ENCODE data around the gene UVRAG.

UVRAG gene

GRCh38 chr11:76119032-76119431 is 304.0 kb downstream of the UVRAG start:
- no peaks in the 10 kb centered on the region for H3K9me3 ChIP-seq (replicated peaks in 1 of 2; ENCODE audit: control insufficient read depth in 2 of 2, insufficient read depth in 1 of 2, low read depth in 1 of 2, low read length in 2 of 2)
- no peaks in the 10 kb centered on the region for H3K27me3 ChIP-seq (ENCODE audit: control insufficient read depth in 3 of 3, insufficient read depth in 3 of 3, low read depth in 1 of 3, low read length in 3 of 3)
- no peak overlapping the region for H3K18ac ChIP-seq (ENCODE audit: low read length)
- no CpG with 5 or more reads among the region's 2 CpGs for WGBS, 2 donors (ENCODE audit: extremely low coverage in 2 of 2, insufficient read length in 2 of 2, insufficient replicate concordance in 1 of 2)
- H3K4me2 ChIP-seq (ENCODE audit: insufficient read depth, low read length, poor library complexity, severe bottlenecking), result no peak overlapping the region
- no peak overlapping the region for H4K8ac ChIP-seq (ENCODE audit: low read depth, low read length)
- no peaks in the 10 kb centered on the region for H3K79me1 ChIP-seq (ENCODE audit: low read depth, low read length)
- H2AFZ ChIP-seq (ENCODE audit: low read length), result no peak overlapping the region
- no peak for DNase-seq (ENCODE audit: low spot score)
- no peak overlapping the region for H3K27ac ChIP-seq (replicated peaks; ENCODE audit: low read length)
- no peak overlapping the region for H3K4me3 ChIP-seq (ENCODE audit: low read length in 2 of 2)
- peaks cover 0 to 12% of the 10 kb centered on the region in 2 donors for H3K36me3 ChIP-seq (replicated peaks in 1 of 2; ENCODE audit: control insufficient read depth in 2 of 2, insufficient read depth in 2 of 2, low read length in 2 of 2)
- H3K4me1 ChIP-seq (ENCODE audit: control insufficient read depth in 2 of 2, insufficient read depth in 1 of 2, low read depth in 1 of 2, low read length in 2 of 2), result peaks cover 13 to 22% of the 10 kb centered on the region in 2 donors
- H2BK12ac ChIP-seq (ENCODE audit: low read length), result no peak overlapping the region
- no peak overlapping the region for H2BK120ac ChIP-seq (ENCODE audit: low read depth, low read length)
- no peak overlapping the region for H2BK5ac ChIP-seq (ENCODE audit: low read length)
- no peak overlapping the region for H3K4ac ChIP-seq (ENCODE audit: low read length)
- no peak overlapping the region for H3K23ac ChIP-seq (ENCODE audit: low read depth, low read length, poor library complexity)
- no peak overlapping the region for H3K14ac ChIP-seq (ENCODE audit: low read length)
- no peak overlapping the region for H2AK5ac ChIP-seq (ENCODE audit: low read depth, low read length)
- H3K9ac ChIP-seq (ENCODE audit: low read depth, low read length, poor library complexity), result no peak overlapping the region
- no peak overlapping the region for H4K91ac ChIP-seq (ENCODE audit: low read depth, low read length, poor library complexity)
- no peak overlapping the region for H2BK15ac ChIP-seq (ENCODE audit: low read length)

- no peaks in the 10 kb centered on the region for H3K27me3 ChIP-seq (ENCODE audit: control insufficient read depth in 3 of 3, insufficient read depth in 3 of 3, low read depth in 1 of 3, low read length in 3 of 3)
- peaks cover 13 to 22% of the 10 kb centered on the region in 2 donors for H3K4me1 ChIP-seq (ENCODE audit: control insufficient read depth in 2 of 2, insufficient read depth in 1 of 2, low read depth in 1 of 2, low read length in 2 of 2)
- H3K36me3 ChIP-seq (replicated peaks in 1 of 2; ENCODE audit: control insufficient read depth in 2 of 2, insufficient read depth in 2 of 2, low read length in 2 of 2), result peaks cover 0 to 12% of the 10 kb centered on the region in 2 donors
- no peaks in the 10 kb centered on the region for H3K9me3 ChIP-seq (replicated peaks in 1 of 2; ENCODE audit: control insufficient read depth in 2 of 2, insufficient read depth in 1 of 2, low read depth in 1 of 2, low read length in 2 of 2)
- H2BK12ac ChIP-seq (ENCODE audit: low read length), result no peak overlapping the region
- H3K27ac ChIP-seq (replicated peaks; ENCODE audit: low read length), result peak overlapping the region; percentile 6
- no peak overlapping the region for H3K4ac ChIP-seq (ENCODE audit: low read length)
- no peaks in the 10 kb centered on the region for H3K79me1 ChIP-seq (ENCODE audit: low read depth, low read length)
- no peak overlapping the region for H3K4me2 ChIP-seq (ENCODE audit: insufficient read depth, low read length, poor library complexity, severe bottlenecking)
- no peak overlapping the region for H4K91ac ChIP-seq (ENCODE audit: low read depth, low read length, poor library complexity)
- H3K9ac ChIP-seq (ENCODE audit: low read depth, low read length, poor library complexity), result no peak overlapping the region
- no peak for DNase-seq (ENCODE audit: low spot score)
- no peak overlapping the region for H2BK5ac ChIP-seq (ENCODE audit: low read length)
- no peak overlapping the region for H3K4me3 ChIP-seq (ENCODE audit: low read length in 2 of 2)
- WGBS, 2 donors (ENCODE audit: extremely low coverage in 2 of 2, insufficient read length in 2 of 2, insufficient replicate concordance in 1 of 2), result no CpG with 5 or more reads among the region's 4 CpGs
- no peak overlapping the region for H4K8ac ChIP-seq (ENCODE audit: low read depth, low read length)
- no peak overlapping the region for H3K23ac ChIP-seq (ENCODE audit: low read depth, low read length, poor library complexity)
- H3K18ac ChIP-seq (ENCODE audit: low read length), result no peak overlapping the region
- no peak overlapping the region for H2AFZ ChIP-seq (ENCODE audit: low read length)
- no peak overlapping the region for H3K14ac ChIP-seq (ENCODE audit: low read length)
- H2BK120ac ChIP-seq (ENCODE audit: low read depth, low read length), result no peak overlapping the region
- H2BK15ac ChIP-seq (ENCODE audit: low read length), result no peak overlapping the region
- H2AK5ac ChIP-seq (ENCODE audit: low read depth, low read length), result no peak overlapping the region
Observed at GRCh38 chr11:76119779-76120178, 304.8 kb downstream of the UVRAG start.

DNA sequence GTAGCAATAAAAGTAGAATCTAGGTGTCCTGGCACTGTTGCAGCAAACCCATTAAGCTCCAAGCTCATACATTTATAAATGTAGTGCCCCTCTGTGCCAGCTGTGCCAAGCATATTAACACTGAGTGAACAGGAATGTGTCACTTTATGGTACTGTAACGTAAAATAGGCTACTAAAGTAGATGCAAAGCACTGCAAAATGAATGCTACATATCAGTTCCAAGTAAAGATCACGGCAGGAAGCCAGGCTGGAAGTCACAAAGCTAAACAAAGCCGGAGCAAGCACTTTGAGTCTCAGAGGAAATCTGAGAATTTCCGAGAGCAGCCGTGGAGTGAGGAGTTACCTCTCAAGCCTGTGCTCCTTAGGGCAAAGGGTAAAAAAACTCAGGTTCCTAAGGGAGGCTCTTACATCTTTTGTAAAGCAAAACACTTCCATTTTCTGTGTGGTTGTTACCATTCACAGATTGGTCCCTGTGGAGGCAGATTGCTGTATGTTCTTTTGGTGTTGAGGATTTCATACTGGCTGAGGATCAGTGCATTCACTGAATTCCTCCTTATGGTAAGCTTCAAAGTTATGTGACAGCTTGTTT is 305.6 kb downstream of the UVRAG start:
- no peak overlapping the region for H3K4ac ChIP-seq (ENCODE audit: low read length)
- H2AFZ ChIP-seq (ENCODE audit: low read length), result peak overlapping the region; percentile 17
- H3K9me3 ChIP-seq (replicated peaks in 1 of 2; ENCODE audit: control insufficient read depth in 2 of 2, insufficient read depth in 1 of 2, low read depth in 1 of 2, low read length in 2 of 2), result no peaks in the 10 kb centered on the region
- H3K18ac ChIP-seq (ENCODE audit: low read length), result no peak overlapping the region
- H2AK5ac ChIP-seq (ENCODE audit: low read depth, low read length), result no peak overlapping the region
- H4K91ac ChIP-seq (ENCODE audit: low read depth, low read length, poor library complexity), result no peak overlapping the region
- no CpG with 5 or more reads among the region's 5 CpGs for WGBS, 2 donors (ENCODE audit: extremely low coverage in 2 of 2, insufficient read length in 2 of 2, insufficient replicate concordance in 1 of 2)
- H3K79me1 ChIP-seq (ENCODE audit: low read depth, low read length), result no peaks in the 10 kb centered on the region
- no peaks in the 10 kb centered on the region for H3K27me3 ChIP-seq (ENCODE audit: control insufficient read depth in 3 of 3, insufficient read depth in 3 of 3, low read depth in 1 of 3, low read length in 3 of 3)
- peaks cover 13 to 22% of the 10 kb centered on the region in 2 donors for H3K4me1 ChIP-seq (ENCODE audit: control insufficient read depth in 2 of 2, insufficient read depth in 1 of 2, low read depth in 1 of 2, low read length in 2 of 2)
- no peak overlapping the region for H2BK5ac ChIP-seq (ENCODE audit: low read length)
- H3K9ac ChIP-seq (ENCODE audit: low read depth, low read length, poor library complexity), result no peak overlapping the region
- H2BK120ac ChIP-seq (ENCODE audit: low read depth, low read length), result no peak overlapping the region
- no peak overlapping the region for H3K14ac ChIP-seq (ENCODE audit: low read length)
- no peak overlapping the region for H3K4me3 ChIP-seq (ENCODE audit: low read length in 2 of 2)
- H3K27ac ChIP-seq (replicated peaks; ENCODE audit: low read length), result peak overlapping the region; percentile 32
- H2BK12ac ChIP-seq (ENCODE audit: low read length), result no peak overlapping the region
- peaks cover 0 to 12% of the 10 kb centered on the region in 2 donors for H3K36me3 ChIP-seq (replicated peaks in 1 of 2; ENCODE audit: control insufficient read depth in 2 of 2, insufficient read depth in 2 of 2, low read length in 2 of 2)
- no peak overlapping the region for H2BK15ac ChIP-seq (ENCODE audit: low read length)
- DNase-seq (ENCODE audit: low spot score), result peak; percentile 32
- H3K23ac ChIP-seq (ENCODE audit: low read depth, low read length, poor library complexity), result no peak overlapping the region
- H3K4me2 ChIP-seq (ENCODE audit: insufficient read depth, low read length, poor library complexity, severe bottlenecking), result no peak overlapping the region
- no peak overlapping the region for H4K8ac ChIP-seq (ENCODE audit: low read depth, low read length)

DNA sequence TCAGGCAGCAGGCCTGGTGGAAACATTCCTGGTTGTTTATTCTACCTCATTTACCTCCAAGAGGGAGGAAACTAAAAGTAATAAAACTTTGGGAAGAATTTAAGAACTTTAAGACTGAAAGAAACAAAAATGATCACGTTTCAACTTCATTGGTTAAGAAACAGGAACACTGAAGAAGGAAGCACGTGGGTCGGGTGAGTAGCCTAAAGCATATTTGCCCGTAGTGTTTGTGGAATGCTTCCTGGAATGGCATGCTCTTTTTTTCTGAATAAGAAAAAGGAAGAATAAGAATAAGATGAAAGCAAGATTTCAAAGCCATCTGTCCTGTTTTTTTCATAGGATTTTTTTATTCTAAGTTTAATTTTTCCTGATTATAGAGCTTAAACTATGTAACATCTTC is 308.2 kb downstream of the UVRAG start:
- no peak overlapping the region for H3K9ac ChIP-seq (ENCODE audit: low read depth, low read length, poor library complexity)
- H3K14ac ChIP-seq (ENCODE audit: low read length), result no peak overlapping the region
- no peak overlapping the region for H2BK15ac ChIP-seq (ENCODE audit: low read length)
- no peak overlapping the region for H4K91ac ChIP-seq (ENCODE audit: low read depth, low read length, poor library complexity)
- H3K36me3 ChIP-seq (replicated peaks in 1 of 2; ENCODE audit: control insufficient read depth in 2 of 2, insufficient read depth in 2 of 2, low read length in 2 of 2), result peaks cover 0 to 3% of the 10 kb centered on the region in 2 donors
- H3K27ac ChIP-seq (replicated peaks; ENCODE audit: low read length), result no peak overlapping the region
- no peaks in the 10 kb centered on the region for H3K27me3 ChIP-seq (ENCODE audit: control insufficient read depth in 3 of 3, insufficient read depth in 3 of 3, low read depth in 1 of 3, low read length in 3 of 3)
- H3K18ac ChIP-seq (ENCODE audit: low read length), result no peak overlapping the region
- H2BK12ac ChIP-seq (ENCODE audit: low read length), result no peak overlapping the region
- H3K9me3 ChIP-seq (replicated peaks in 1 of 2; ENCODE audit: control insufficient read depth in 2 of 2, insufficient read depth in 1 of 2, low read depth in 1 of 2, low read length in 2 of 2), result no peaks in the 10 kb centered on the region
- H3K23ac ChIP-seq (ENCODE audit: low read depth, low read length, poor library complexity), result no peak overlapping the region
- no peak overlapping the region for H4K8ac ChIP-seq (ENCODE audit: low read depth, low read length)
- H3K4me2 ChIP-seq (ENCODE audit: insufficient read depth, low read length, poor library complexity, severe bottlenecking), result no peak overlapping the region
- no peak overlapping the region for H2BK5ac ChIP-seq (ENCODE audit: low read length)
- H2BK120ac ChIP-seq (ENCODE audit: low read depth, low read length), result no peak overlapping the region
- no peak for DNase-seq (ENCODE audit: low spot score)
- H3K4me3 ChIP-seq (ENCODE audit: low read length in 2 of 2), result no peak overlapping the region
- H3K79me1 ChIP-seq (ENCODE audit: low read depth, low read length), result no peaks in the 10 kb centered on the region
- no peak overlapping the region for H2AK5ac ChIP-seq (ENCODE audit: low read depth, low read length)
- H3K4me1 ChIP-seq (ENCODE audit: control insufficient read depth in 2 of 2, insufficient read depth in 1 of 2, low read depth in 1 of 2, low read length in 2 of 2), result peaks cover 13 to 22% of the 10 kb centered on the region in 2 donors
- H2AFZ ChIP-seq (ENCODE audit: low read length), result no peak overlapping the region
- no peak overlapping the region for H3K4ac ChIP-seq (ENCODE audit: low read length)
- WGBS, 2 donors (ENCODE audit: extremely low coverage in 2 of 2, insufficient read length in 2 of 2, insufficient replicate concordance in 1 of 2), result no CpG with 5 or more reads among the region's 4 CpGs

Measured in neuronal stem cell (in vitro differentiated cells).